Testis (tissue), 2 donors: Measurements from ENCODE around the gene RAB11A.

Experiments used
- POLR2A ChIP-seq: fragments of 450-650 bp; IDR thresholded peaks from one replicate; pipeline ENCODE4 v1.6.1; 2017; ENCODE audit warnings: antibody characterized with exemption, mild to moderate bottlenecking, moderate library complexity
- TF ChIP-seq, protein P1 (sequence below), 3 experiments: fragments of 450-650 bp in 2 of 3; fragments of 200-600 bp in 1 of 3; sonication (generic) in 1 of 3; IDR thresholded peaks; one replicate each; pipeline ENCODE4 v1.5.1; 2016 to 2019; ENCODE audit warnings: antibody characterized with exemption in 3 of 3, mild to moderate bottlenecking in 2 of 3, moderate library complexity in 1 of 3

DNA sequence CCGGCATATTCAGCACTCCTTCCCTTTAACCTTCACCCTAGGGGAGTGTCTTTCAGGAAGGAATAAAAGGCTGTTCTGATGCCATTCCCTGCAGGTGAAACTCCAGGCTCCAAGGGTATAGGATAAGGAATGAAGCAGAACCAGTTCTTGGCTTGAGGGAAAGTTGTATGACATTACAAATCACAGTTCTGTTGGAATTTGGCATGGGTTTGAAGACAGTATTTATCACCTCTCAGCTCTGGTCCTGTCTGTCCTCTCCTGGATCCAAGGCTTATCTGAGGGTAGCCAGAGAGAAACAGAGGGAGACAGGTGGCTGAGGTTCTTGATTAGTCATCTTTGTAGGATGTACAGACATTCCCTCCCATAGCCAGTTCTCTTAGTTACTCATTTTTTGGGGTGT lies 37.1 kb downstream of the RAB11A start:
- TF ChIP-seq, protein P1, sequence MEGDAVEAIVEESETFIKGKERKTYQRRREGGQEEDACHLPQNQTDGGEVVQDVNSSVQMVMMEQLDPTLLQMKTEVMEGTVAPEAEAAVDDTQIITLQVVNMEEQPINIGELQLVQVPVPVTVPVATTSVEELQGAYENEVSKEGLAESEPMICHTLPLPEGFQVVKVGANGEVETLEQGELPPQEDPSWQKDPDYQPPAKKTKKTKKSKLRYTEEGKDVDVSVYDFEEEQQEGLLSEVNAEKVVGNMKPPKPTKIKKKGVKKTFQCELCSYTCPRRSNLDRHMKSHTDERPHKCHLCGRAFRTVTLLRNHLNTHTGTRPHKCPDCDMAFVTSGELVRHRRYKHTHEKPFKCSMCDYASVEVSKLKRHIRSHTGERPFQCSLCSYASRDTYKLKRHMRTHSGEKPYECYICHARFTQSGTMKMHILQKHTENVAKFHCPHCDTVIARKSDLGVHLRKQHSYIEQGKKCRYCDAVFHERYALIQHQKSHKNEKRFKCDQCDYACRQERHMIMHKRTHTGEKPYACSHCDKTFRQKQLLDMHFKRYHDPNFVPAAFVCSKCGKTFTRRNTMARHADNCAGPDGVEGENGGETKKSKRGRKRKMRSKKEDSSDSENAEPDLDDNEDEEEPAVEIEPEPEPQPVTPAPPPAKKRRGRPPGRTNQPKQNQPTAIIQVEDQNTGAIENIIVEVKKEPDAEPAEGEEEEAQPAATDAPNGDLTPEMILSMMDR (IDR thresholded peaks at IDR 0.05): no peak
- no peak for TF ChIP-seq POLR2A
